ENCODE measurements around the gene RPS19BP1. TPM values are rescaled to one million over a fixed set of nuclear protein-coding genes. Genes with fewer than 3 reads are reported as not detected.

The RPS19BP1 gene
- total and polyA plus RNA-seq, 11 donors: 33.2 to 220 (median 52.1) TPM

- 69 to 80% (median 79%) methylated on average over 1 of the region's 1 CpG; no CpG with 5 or more reads in 1 of the 4 donors for WGBS, 4 donors
- H3K4me3 ChIP-seq: no peak overlapping the region
- H3K9me3 ChIP-seq: no peaks in the 10 kb centered on the region
- H3K36me3 ChIP-seq: no peaks in the 10 kb centered on the region
- H3K4me1 ChIP-seq: peaks cover 0 to 16% (median 0%) of the 10 kb centered on the region in 12 donors
- intact Hi-C loops (cut with DNase I): no loop called here
- no peak overlapping the region for H3K27ac ChIP-seq
- no peaks in the 10 kb centered on the region for H3K27me3 ChIP-seq
- ATAC-seq: no peak
- TF ChIP-seq CTCF (IDR thresholded peaks at IDR 0.05) (no peak), POLR2A (IDR thresholded peaks at IDR 0.05) (no peak)
- no peak for DNase-seq
These were observed 52.0 kb downstream of the RPS19BP1 start for GRCh38 chr22:39480557-39480956.

- Histone ChIP-seq H3K27me3 (no peaks in the 10 kb centered on the region), H3K36me3 (no peaks in the 10 kb centered on the region), H3K9me3 (no peaks in the 10 kb centered on the region), H3K4me1 (peaks cover 0 to 25% (median 2%) of the 10 kb centered on the region in 12 donors), H3K4me3 (no peak overlapping the region), H3K27ac (no peak overlapping the region)
- ATAC-seq (no peak), DNase-seq (no peak)
- TF ChIP-seq CTCF (IDR thresholded peaks at IDR 0.05): no peak
- TF ChIP-seq POLR2A (IDR thresholded peaks at IDR 0.05): no peak
- WGBS, 4 donors: 85 to 96% (median 87%) methylated on average over 3 of the region's 3 CpGs
- intact Hi-C loops (cut with DNase I): no loop called here
These were observed 53.3 kb downstream of the RPS19BP1 start for GRCh38 chr22:39479254-39479653.

Other genes with a start within 250 kb of the RPS19BP1 start
- gene RPL3, start 213.1 kb downstream of the RPS19BP1 start, total RNA-seq: 100 to 1,000 TPM; 237 to 911 (median 336) TPM
- gene RPL3, start 213.1 kb downstream of the RPS19BP1 start, polyA plus RNA-seq: 1,000 to 10,000 TPM in 1 of 2 donors, 100 to 1,000 TPM in 1; 329 to 1,765 TPM
- 10 to 100 TPM; 20.0 to 49.9 (median 38.6) TPM for gene SYNGR1, start 182.8 kb downstream of the RPS19BP1 start, total RNA-seq
- 10 to 100 TPM; 39.3 to 41.9 TPM for gene SYNGR1, start 182.8 kb downstream of the RPS19BP1 start, polyA plus RNA-seq
- gene TAB1, start 133.0 kb downstream of the RPS19BP1 start, total RNA-seq: 10 to 100 TPM; 14.5 to 21.7 (median 17.4) TPM
- gene TAB1, start 133.0 kb downstream of the RPS19BP1 start, polyA plus RNA-seq: 10 to 100 TPM; 17.8 to 18.1 TPM
- 1 to 10 TPM; 3.4 to 9.9 (median 4.7) TPM for gene MGAT3, start 75.7 kb downstream of the RPS19BP1 start, total RNA-seq
- 1 to 10 TPM; 2.2 to 2.6 TPM for gene MGAT3, start 75.7 kb downstream of the RPS19BP1 start, polyA plus RNA-seq
- 10 to 100 TPM; 15.4 to 25.2 (median 18.7) TPM for gene MIEF1, start 30.5 kb downstream of the RPS19BP1 start, total RNA-seq
- 10 to 100 TPM in 1 of 2 donors, 1 to 10 TPM in 1; 6.5 to 22.3 TPM for gene MIEF1, start 30.5 kb downstream of the RPS19BP1 start, polyA plus RNA-seq
- gene ATF4, start 12.2 kb downstream of the RPS19BP1 start, total RNA-seq: 100 to 1,000 TPM; 117 to 322 (median 168) TPM
- gene ATF4, start 12.2 kb downstream of the RPS19BP1 start, polyA plus RNA-seq: 100 to 1,000 TPM; 378 to 458 TPM
- under 1 TPM in 3 of 9 donors, not detected in 6; 0.02 to 0.07 (median 0.04) TPM for gene CACNA1I, start 38.0 kb upstream of the RPS19BP1 start, total RNA-seq
- under 1 TPM; 0.01 to 0.04 TPM for gene CACNA1I, start 38.0 kb upstream of the RPS19BP1 start, polyA plus RNA-seq

Measured in heart left ventricle (tissue), 16 donors.